ENCODE data around the gene PDK1.

The PDK1 gene

DNA sequence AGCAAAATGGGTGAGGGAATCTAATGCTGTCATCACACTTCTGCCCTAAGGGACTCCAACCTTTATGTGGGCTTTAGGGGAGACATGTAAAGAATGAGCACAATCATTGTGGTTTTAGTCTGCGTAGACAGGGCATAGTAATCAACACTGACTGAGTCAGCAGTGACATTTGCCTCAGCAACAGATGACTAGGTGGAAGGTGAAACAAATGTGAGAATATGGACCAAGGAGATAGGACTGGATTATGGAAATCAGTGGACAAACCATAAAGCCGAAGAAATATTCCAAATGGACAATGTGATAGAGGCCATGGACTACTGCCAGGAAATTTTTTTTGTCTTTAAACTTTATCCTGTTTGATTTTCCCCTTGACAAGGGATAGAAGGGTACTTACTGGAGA lies 83.9 kb downstream of the PDK1 start:
- DNase-seq (ENCODE audit: low read depth in 1 of 2, low spot score in 1 of 2): no peak

DNA sequence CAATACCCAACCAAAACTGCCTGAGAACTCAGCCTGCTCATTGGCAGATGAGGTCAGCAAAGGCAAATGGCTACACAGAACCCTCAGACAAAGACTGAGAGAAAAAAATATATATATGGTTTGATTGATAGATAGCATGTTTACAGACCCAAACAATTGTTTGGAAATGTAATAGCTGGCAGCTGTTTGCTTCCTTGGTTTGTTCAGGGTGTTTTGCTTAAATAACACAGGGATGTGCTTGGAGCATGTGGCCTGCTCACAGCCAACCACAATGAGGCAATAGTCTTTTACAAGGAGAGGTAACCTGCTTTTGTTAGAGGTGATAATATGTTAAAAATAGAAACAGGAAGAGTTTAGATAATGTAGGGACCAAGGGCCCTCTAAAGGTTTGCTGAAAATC lies 84.5 kb downstream of the PDK1 start:
- no peak for DNase-seq (ENCODE audit: low read depth in 1 of 2, low spot score in 1 of 2)

DNA sequence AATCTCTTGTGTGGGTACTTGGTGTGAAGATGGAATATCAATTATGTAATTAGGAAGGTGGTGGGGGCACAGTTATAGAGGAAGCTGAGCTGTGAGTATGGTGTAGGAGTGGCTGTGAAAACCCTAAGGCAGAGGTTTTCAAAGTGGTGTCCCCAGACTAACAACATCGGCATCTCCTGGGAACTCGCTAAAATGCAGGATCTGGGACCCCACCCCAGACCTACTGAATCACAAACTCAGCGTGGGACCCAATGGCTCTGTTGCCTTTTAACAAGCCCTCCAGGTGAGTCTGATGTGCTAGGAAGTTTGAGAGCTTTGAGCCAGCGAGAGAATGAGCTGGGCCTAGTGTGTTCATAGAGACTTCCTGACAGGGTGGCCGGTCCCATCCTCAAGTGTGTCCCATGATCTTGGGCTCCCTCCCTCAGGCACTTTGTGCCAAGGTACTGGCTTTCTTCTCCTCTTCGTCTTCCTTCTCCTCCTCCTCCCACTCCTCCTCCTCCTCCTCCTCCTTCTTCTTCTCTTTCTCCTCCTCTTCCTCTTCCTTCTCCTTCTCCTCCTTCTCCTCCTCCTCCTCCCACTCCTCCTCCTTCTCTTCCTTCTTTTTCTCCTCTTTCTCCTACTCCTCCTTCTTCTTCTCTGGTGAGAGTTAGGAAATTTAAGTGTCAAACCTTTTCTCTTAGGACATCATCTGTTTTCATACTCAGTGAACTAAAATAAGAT lies 86.6 kb downstream of the PDK1 start:
- no peak for DNase-seq (ENCODE audit: low read depth in 1 of 2, low spot score in 1 of 2)

- no peak for DNase-seq (ENCODE audit: low read depth in 1 of 2, low spot score in 1 of 2)
Observed at GRCh38 chr2:172643142-172643541, 87.3 kb downstream of the PDK1 start.

DNA sequence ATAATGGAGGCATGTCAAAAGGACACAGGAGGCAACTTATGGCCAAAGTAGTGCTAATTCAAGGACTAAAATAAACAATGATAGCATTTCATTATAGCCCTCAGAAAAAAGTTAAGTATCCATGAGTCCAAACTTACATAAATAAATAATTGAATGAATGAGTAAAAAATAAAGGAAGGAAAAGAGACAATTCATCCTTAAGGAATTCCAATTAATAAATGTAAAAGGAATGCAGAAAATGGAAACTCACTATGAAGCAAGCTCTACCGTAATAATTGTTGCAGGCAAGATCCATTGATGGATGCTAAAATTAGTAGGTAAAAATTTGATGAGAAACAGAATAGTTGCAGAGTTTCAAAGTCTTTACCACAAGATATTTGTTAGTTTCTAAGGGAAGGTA lies 91.5 kb downstream of the PDK1 start:
- no peak for DNase-seq (ENCODE audit: low read depth in 1 of 2, low spot score in 1 of 2)

DNA sequence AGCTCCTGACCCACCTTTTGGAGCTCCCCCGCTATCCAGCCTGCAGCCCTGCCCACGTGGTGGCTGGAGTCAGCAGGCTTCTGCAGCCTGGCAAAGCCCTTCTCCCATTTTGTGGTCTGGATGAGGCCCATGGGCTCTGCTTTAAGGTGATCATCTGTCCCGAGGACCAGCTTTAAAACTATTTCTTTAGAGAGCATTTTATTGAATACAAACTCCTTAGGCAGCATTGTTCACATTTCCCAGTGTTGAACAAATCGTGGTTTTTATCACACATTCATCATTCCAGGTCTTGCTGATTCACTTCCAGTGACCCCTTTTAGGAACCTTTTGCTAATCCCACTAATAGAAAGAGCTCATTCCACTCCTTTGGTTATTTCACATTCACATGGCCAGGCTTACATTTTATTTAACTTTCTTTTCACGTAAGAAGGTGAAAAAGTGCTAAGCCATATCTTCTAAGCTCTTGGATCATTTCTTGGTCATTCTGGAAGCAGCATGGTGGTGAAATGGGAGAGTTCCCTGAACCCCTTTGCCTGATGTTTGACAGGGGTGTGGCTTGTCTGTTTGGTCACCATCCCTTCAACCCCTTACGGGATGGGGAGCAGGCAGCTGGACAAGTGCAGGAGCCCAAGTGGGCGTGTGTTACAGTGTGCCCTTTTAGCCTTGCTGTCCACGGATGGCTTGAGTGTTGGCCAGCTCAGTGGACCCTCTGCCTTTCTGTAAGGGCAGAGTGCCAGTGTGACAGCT lies 99.4 kb downstream of the PDK1 start:
- DNase-seq (ENCODE audit: low read depth in 1 of 2, low spot score in 1 of 2): no peak

DNA sequence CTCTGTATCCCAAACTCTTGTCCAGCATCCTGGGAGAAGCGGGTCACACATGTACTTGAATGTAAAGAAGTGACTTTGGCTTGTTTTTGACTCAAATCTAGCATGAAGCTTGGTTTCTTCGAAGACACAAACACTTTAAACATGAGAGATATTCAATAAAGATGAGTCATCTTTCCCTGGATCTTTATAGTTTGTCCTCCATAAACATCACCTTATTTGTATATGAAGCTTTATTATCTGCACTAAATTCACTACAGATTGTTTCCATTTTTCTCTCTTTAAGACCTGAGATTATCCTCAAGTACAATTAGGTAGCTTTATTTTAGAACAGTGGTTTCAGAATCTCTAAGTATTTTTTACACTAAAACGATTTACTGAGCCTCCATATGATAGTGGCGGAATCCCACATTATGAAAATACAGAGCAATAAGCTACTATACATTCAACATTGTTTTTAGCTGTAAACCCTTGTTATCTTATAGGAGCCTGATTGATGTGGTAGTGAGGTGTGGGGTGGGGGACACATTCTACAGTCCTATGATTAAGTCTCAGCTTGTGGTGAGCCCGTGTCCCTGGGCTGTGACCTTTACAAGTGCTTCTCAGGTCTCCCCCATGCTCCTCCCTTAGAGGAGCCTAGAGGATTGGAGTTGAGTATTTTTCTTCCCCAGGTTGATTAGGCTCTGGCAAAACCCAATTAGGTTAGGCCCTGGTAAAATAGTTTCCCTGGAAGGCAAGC lies 100.1 kb downstream of the PDK1 start:
- no peak for DNase-seq (ENCODE audit: low read depth in 1 of 2, low spot score in 1 of 2)
